ENCODE data around the gene PRDM4.
A peak's percentile ranks its signal among the peaks of the same experiment; 100 is the strongest.
"Not testable (repeated sequence)": the region's sequence is repeated elsewhere in the genome, so short reads cannot be mapped to it uniquely, and the experiment has no call there.

PRDM4 gene

DNA sequence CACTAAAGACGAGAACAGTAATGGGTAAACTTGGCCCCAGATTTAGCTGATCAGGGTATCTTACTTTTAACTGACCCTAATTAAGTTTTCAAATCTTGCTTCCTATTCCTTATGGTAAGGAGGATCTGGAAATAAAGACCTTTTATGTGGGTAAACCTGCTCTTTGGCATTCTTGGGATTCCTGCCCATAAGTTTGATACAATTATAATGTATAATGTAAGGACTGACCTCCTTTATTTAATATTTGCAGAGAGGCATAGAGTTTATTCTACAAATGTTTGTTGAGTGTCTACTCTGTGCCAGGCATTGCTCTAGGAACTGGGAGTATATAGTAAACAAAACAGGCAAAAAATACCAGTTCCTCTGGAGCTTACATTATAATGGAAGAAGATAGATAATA is 4.4 kb upstream of the PRDM4 start:
- no peak for DNase-seq

DNA sequence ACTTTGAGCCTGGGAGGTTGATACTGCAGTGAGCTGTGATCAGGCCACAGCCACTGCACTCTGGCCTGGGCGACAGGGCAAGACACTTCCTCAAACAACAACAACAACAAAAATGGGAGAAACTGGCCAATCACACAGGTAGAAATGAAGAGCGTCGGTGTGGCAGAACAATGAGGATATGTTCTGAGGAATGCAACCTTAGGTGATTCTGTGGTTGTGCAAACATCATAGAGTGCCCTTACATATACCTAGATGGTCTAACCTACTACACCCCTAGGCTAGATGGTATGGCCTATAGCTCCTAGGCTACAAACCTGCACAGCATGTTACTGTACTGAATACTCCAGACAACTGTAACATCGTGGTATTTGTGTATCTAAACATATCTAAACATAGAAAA is 3.7 kb upstream of the PRDM4 start:
- no peak for DNase-seq

DNA sequence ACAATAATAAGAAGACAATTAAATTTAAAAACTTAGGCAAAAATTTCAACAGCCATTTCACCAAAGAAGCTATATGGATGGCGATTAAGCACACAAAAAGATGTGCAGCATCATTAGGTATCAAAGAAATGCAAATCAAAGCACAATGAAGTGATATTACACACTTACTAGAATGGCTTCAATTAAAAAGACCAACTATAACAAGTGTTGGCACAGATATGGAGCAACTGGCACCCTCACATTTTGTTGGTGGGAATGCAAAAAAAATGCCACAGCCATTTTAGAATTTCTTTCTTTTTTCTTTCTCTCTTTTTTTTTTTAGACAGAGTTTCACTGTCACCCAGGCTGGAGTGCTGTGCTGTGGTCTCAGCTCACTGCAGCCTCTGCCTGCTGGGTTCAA is 1.9 kb upstream of the PRDM4 start:
- no peak for DNase-seq

DNA sequence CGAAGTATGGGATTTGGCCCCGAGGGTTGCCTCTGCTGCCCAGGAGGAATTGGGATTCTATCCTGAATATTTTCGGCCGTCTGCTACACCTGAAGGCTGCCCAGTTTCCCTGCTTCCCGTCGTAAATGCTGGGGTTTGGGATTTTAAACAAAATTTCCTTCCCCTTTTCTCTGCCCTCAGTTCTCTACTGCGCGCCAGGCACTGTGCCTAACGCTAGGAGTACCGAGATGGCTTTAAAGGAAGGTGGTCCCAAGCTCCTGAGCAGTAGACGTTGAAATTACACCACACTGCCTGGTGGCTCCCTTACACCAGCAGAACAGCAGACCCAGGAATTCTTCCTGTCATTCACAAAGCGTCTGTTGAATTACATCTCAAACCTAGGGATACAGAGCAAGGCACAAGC is 566 bp upstream of the PRDM4 start:
- DNase-seq: no peak

DNA sequence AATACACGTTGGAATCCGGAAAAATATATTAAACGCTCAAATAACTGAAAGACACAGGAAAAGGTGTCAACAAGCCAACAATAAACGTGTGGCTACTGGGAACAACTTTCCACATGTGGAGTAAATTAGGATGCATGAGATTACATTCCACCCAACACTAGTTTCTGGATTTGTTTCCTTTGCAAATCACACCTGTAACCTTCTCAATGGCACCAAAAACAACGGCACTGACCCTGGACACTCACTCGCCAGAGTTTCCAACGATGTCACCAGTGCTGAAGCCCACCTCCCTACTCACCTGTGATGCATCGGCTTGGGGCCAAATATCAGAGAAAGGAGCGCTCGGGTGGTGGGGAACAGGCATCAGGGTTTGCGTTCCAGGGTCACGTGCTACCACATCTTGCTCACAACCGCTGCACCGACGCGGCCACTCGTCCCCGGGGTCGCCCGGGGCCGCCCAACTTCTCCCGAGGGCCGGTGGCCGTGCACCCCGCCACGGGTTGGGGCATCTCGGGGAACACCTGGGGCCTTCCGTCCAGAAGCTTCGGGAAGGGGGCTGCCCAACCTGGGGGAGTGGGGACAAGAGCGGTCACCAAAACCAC is 629 bp downstream of the PRDM4 start:
- DNase-seq: no peak

DNA sequence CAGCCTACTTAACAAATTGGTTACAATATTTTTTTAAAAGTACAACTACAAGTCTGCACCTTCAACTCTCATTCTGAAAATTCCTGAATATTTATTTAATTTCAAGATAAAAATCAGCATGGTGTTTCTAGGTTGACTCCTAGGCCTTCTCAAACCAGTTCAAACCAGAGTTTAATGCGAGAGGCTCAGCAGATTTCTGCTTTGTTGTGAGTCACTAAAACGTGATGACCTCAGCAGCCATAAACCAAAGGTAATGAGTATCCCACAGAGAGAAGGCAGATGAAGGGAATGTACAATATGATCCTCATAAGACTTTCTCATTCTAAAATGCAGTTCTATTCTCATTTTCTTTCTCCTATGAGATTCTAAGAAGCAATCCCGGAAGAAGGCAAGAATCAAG is 1.5 kb downstream of the PRDM4 start:
- DNase-seq: peak; percentile 54

DNA sequence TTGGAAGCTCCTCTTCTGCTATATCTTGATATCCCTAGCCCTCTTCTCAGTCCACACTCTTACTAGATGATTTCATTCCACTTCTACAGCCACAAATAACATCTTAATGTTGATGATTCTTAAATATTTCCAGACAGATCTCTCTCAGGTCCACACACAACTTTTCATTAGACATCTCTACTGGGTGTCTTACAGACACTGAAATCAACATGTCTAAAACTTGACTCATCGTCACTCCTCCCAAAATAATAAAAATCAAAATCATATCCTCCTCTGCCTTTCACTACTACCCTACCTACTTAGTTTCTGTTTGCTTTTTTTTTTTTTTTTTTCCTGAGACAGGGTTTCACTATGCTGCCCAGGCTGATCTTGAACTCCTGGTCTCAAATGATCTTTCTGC is 11.9 kb downstream of the PRDM4 start:
- DNase-seq: no peak

DNA sequence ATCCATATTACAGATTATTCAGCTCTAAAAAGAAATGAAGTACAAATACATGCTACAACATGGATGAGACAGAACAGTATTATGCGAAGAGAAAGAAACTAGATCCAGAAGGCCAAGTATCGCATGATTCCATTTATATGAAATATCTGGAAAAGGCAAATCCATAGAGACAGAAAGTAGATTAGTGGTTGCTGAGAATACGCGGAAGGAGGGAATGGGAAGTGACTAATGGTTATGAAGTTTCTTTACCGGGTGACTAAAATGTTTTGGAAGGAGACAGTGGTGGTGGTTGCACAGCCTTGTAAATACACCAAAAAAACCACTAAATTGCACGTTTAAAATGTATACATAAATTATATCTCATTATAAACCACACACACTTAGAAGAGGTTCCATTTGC is 12.5 kb downstream of the PRDM4 start:
- DNase-seq: no peak

DNA sequence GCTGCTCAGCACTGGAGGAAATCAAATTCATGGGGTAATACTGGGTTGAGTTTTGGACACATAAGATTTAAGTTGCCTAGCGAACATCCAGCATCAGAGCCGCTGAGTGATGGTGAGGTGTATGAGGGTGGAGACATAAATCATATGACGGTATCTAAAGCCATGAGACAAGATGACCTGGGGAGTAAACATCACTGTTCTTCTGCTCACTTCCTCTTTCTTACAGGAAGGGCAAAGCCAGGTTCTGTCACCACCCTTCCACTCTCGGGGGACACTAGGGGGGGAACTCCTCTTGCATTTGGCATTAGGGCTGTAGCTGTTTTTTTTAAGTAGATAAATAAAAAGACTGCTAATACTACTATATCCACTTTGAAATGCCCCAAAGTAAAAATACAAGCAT is 24.0 kb downstream of the PRDM4 start:
- no peak for DNase-seq

DNA sequence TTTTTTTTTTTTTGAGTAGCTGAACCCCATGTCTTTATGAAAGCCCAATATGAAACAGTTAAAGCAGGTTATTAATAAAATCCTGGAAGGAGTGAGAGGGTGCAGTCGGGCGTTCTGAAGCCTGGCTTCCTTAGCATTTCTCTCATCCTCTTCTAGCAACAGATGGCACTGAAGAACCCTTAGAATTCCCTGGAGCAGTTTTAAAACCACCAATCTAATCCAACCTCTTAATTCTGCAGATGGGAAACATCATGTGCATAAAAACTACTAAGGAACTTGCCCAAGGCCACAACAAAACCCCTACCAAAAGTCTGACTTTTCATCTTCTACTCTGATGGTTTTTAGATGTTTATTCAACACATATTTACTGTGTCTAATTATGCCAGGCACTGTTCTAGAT is 25.2 kb downstream of the PRDM4 start:
- DNase-seq: no peak

DNA sequence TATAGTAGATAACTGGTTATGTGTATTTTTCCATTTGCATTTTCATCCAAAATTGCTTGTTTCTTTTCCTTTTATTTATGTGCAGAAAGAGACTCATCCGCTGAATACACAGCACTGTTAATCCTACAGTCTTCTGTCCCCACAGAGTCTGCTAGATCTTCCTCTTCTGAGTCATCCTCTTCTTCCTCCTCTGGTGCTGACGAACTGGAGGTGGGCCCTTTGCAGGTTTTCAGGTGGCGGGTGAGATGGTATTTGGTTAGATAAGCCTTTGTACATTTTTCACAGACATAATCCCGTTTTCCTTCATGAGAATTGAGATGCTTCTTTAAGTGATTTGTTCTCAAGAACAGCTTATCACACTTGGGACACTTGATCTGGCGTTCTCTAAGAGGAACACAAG is 26.8 kb downstream of the PRDM4 start:
- no peak for DNase-seq

DNA sequence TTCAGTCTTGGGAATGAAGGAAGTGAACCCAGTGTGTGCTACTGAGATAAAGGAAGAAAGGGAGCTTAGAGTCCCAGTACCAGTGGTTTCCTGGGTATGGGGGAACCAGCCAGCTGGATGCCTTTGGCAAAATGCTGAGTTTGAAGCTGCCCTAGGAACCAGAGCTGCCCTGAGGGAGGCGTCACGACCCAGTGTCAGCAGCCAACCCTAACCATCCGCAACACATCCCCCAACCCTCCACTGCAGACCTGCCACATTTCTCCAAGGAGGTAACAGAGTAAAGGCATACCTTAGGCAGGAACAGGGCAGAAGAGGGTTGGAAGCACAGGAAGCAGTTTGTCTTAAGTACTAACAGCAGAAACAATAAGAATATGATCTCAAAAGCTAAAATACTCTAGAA is 28.6 kb downstream of the PRDM4 start:
- DNase-seq: no peak

DNA sequence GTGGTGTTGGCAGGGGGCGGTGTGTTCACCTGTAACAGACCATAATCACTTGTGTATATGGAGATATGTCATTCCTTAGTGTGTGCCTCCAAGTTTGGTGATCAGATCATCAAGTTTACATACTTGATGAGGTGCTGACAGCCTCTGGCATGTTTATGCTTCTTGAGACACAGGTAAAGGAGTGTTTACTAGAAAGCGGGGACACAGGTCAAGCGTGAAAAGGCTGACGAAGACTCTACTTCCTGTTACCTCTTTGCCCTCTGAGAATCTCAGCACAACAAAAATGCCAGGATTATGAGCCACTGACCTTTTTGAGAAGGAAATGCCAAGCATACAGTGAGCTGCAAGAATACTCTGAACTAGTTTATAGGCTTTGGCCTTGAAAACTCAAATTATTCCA is 29.6 kb downstream of the PRDM4 start:
- no peak for DNase-seq

DNA sequence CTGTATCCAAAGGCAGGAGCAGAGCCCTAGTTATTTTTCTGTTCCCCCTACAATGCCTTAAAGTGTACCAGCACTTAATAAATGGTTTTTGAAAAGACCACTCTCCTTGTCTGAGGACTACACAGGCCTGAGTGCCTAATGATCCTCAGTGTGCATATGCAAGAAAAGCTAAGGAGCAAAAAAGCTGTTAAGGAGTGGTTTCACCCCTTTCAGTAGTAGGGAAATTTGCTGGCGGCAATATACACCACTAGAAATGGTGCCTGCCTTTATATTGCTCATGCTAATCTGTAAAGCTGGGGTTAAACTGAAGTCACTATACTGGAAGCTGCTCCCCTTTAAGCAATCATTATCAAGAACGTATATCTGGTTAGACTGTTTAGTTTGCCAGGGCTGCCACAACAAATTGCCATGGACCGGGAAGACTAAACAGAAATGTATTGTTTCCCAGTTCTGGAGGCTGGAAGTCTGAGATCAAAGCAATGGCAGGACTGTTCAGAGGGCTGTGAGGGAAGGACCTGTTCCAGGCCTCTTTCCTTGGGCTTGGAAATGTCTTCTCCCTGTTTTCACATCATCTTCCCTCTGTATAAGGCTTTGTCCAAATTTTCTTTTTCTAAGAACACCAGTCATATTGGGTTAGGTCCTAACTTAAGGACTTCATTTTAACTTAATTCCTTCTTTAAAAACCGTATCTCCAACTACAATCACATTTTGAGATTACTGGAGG is 30.2 kb downstream of the PRDM4 start:
- no peak for DNase-seq

DNA sequence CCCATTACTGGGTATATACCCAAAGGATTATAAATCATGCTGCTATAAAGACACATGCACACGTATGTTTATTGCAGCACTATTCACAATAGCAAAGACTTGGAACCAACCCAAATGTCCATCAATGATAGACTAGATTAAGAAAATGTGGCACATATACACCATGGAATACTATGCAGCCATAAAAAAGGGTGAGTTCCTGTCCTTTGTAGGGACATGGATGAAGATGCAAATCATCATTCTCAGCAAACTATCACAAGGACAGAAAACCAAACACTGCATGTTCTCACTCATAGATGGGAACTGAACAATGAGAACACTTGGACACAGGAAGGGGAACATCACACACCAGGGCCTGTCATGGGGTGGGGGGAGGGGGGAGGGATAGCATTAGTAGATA is 33.2 kb downstream of the PRDM4 start:
- DNase-seq: not testable (repeated sequence)

DNA sequence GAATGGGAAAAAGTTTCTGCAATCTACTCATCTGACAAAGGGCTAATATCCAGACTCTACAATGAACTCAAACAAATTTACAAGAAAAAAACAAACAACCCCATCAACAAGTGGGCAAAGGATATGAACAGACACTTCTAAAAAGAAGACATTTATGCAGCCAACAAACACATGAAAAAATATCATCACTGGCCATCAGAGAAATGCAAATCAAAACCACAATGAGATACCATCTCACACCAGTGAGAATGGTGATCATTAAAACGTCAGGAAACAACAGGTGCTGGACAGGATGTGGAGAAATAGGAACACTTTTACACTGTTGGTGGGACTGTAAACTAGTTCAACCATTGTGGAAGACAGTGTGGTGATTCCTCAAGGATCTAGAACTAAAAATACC is 33.6 kb downstream of the PRDM4 start:
- DNase-seq: not testable (repeated sequence)

DNA sequence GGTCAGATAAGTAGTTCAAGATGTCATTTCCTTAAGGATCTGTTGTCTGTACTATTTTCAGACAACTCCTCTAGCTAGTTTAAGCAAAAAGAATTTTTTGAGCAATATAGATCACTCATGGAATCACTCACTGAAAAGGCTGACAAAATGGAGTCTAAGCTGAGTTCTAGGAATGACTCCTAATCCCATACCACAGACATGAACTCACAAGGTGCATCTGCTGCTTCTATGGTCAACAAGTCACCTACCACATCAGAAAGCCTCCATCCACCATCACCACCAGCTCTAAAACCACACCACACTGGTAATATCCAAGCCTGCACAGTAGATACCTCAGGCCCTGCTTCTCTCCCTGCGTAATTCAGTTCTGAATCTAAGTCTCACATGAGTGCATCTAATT is 42.3 kb downstream of the PRDM4 start:
- DNase-seq: no peak

DNA sequence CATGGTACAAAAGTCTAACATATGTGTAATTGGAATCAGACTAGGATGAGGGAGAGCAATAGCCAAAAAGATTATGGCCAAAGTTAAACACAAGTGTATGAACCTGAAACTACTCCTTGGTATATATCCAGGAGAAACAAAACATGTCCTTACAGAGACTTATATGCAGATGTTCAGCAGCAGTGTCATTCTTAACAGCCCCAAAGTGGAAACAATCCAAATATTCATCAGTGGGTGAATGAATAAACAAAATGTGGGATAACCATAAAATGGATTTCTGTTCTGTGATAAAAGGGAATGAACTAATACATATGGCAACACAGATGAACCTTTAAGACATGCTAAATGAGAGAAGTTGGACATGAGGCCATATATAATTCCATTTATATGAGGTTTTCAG is 45.2 kb downstream of the PRDM4 start:
- DNase-seq: no peak

DNA sequence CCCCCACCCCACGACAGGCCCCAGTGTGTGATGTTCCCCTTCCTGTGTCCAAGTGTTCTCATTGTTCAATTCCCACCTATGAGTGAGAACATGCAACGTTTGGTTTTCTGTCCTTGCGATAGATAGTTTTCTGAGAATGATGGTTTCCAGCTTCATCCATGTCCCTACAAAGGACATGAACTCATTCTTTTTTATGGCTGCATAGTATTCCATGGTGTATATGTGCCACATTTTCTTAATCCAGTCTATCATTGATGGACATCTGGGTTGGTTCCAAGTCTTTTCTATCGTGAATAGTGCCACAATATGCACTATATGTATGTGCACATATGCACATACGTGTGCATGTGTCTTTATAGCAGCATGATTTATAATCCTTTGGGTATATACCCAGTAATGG is 55.4 kb downstream of the PRDM4 start:
- not testable (repeated sequence) for DNase-seq

DNA sequence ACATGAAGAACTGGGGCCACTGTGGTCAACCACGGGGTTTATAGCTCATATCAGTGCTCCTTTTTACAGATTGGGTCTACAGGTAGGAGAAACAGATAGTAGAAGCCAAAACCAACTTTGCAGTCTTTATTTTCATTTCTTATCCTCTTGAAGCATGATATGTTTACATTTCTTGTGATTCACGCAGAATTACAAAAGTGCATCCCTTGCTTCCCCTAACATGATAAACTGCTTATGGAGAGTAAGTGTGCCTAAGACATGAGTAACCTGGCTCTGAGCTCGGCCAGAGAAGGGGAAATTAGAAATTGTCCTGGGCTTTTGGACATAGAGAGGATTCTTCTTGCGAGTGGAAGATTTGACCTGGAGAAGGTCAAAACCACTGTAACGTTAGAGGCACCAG is 56.9 kb downstream of the PRDM4 start:
- DNase-seq: no peak

DNA sequence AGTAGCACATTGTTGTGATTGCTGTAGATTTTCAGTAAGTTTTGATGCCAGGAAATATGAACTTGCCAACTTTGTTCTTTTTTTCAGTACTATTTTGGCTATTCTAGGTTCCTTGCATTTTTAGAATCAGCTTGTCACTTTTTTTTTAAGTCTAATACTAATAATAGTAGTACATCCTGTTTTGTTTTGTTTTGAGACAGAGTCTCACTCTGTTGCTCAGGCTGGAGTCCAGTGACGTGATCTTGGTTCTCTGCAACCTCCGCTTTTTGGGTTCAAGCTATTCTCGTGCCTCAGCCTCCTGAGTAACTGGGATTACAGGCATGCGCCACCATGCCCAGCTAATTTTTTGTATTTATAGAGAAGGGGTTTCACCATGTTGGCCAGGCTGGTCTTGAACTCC is 58.8 kb downstream of the PRDM4 start:
- no peak for DNase-seq

DNA sequence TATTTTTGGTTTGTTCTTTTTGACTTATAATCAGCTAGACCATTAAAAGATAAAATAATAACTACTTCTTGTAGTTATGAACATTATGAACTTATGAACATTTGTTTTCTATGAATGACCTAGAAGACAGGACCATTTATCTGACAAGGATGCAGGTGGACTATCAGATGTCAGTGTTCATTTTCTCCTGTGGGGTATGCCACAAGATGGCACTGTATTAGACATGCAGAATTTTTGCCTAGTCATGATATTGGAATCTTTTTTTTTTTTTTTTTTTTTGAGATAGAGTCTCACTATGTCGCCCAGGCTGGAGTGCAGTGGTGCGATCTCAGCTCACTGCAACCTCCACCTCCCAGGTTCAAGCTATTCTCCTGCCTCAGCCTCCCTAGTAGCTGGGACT is 65.2 kb downstream of the PRDM4 start:
- DNase-seq: not testable (repeated sequence)

DNA sequence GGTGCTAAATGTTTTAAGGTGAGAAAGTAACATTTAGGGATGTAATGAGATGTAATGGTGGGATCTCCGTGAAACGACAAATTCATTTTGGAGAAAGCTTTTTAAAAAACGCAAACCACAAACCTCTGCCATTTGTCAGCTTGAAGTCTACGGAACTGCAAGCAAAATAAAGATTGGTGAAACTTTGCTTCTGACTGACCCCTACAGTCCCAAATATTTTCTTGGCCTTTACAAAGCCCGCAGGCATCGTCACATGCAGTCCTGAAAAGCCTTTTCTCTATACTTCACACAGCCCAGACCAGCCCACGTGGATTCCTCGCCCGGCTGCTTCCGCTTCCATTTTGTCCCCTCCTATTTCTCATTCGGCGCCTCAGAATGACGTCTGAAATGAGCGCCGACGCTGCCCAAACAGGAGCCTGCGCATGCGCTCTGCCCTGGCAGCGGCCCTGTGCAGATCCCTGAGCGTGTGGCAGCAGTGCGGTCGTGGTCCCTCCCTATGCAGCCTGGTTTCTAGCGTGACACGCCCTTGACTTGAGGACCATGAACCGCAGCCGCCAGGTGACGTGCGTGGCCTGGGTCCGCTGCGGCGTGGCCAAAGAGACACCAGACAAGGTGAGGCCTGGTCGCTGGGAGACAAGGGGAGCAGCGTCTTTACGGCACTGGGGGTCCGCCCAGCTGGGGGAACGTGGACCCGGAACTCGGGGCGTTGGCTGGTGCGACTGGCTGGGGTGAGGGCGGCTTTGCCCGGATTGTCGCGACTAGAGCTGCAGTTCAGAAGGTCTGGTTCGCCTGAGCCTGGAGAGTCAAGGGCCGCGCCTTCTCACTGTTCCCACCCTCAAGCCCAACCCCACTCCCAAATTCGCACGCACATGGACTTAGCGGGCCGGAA is 75.3 kb downstream of the PRDM4 start, which contains the start of gene PWP1:
Gene PWP1 (plus strand): TSS at position 440 of the 889 bp plus-strand sequence. CDS start 101 bp downstream, at position 541.
- DNase-seq: peak; percentile 95

DNA sequence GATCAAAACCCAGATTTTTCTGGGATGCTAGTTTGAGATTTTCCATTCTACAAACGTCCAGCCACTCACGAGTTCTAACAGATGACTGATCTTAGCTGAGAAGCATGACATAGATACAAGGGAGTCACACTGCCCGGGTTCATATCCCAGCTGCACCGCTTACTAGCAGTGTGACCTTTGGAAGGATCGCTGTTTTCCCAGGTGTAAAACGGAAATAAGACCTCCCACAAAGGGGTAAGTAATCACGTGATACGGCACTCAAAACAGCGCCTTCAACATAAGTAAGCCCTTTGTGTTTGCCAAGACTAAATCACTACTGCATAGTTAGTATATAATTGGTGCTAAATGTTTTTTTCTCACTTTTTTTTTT is 76.0 kb downstream of the PRDM4 start:
- DNase-seq: peak; percentile 13
